Skeletal muscle cell (primary cell): Measurements from ENCODE around the gene MDH1.
A peak's percentile ranks its signal among the peaks of the same experiment; 100 is the strongest.
"Not testable (repeated sequence)": the region's sequence is repeated elsewhere in the genome, so short reads cannot be mapped to it uniquely, and the experiment has no call there.

Experiments
- DNase-seq: peaks from one replicate; pipeline ENCODE4 v3.0.0-alpha.2; 2010; ENCODE audit warnings: low read depth
- H3K4me3 ChIP-seq: 2 replicates; pipeline ENCODE4 v1.5.1; 2011; ENCODE audit warnings: low read depth, mild to moderate bottlenecking, control low read depth, low read length, moderate library complexity

MDH1 gene

GRCh38 chr2:63623763-63624162 lies 35.0 kb downstream of the MDH1 start:
- H3K4me3 ChIP-seq, DNase-seq: not testable (repeated sequence)

DNA sequence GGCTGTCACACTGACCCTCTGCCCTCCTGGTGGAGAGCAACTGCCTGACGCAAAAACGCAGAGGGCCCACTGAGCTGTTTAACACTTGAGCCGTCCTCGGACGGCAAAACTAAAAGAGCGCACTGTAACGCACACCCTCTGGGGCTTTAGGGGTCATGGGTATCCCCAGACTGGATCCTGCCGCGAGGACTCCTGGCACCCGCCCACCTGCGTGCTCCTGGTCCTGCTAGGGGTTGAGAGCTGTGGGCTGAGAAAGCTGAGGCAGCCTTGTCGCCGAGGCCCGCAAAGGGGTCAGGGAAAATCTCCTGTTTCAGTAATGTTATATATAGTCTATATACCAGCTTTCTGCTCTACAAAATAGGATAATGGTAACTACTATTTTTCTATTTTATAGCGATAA lies 39.1 kb downstream of the MDH1 start:
- H3K4me3 ChIP-seq = no peak overlapping the region

GRCh38 chr2:63628403-63628942 lies 39.7 kb downstream of the MDH1 start:
- H3K4me3 ChIP-seq = no peak overlapping the region
- DNase-seq = no peak

More for the DNA sequence above, 39.1 kb downstream of the MDH1 start:
- DNase-seq = no peak

GRCh38 chr2:63631501-63631900 lies 42.7 kb downstream of the MDH1 start:
- no peak for DNase-seq
- H3K4me3 ChIP-seq = no peak overlapping the region

GRCh38 chr2:63632382-63632781 lies 43.6 kb downstream of the MDH1 start:
- H3K4me3 ChIP-seq = no peak overlapping the region
- no peak for DNase-seq

GRCh38 chr2:63639344-63639743 lies 50.6 kb downstream of the MDH1 start:
- DNase-seq = no peak
- H3K4me3 ChIP-seq = no peak overlapping the region

- DNase-seq = no peak
- H3K4me3 ChIP-seq = no peak overlapping the region
These were observed 54.2 kb downstream of the MDH1 start for GRCh38 chr2:63642946-63643345.

- peak; percentile 49 for DNase-seq
These were observed 54.7 kb downstream of the MDH1 start for GRCh38 chr2:63643486-63643885.

DNA sequence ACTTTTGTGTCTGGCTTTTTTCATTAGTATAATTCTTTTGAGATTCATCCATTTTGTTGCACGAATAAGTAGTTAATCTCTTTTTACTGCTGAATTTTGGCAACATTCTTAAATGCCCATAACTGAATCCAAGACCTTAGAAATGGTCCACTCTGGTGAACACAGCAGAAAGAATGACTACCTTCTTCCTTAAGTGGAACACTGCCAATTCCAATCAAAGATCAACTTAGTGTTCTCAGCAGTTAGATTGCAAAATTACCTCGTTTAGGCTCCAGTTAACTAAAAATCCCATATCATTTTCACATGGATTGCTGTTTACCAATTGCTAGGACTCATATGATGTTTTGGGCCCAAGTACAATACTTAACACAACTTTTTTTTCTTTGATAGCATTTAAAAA lies 59.9 kb downstream of the MDH1 start:
- no peak for DNase-seq
- no peak overlapping the region for H3K4me3 ChIP-seq

More at GRCh38 chr2:63643486-63643885, 54.7 kb downstream of the MDH1 start:
- H3K4me3 ChIP-seq = no peak overlapping the region

- DNase-seq = peak; percentile 67
- no peak overlapping the region for H3K4me3 ChIP-seq
These were observed 61.1 kb downstream of the MDH1 start for GRCh38 chr2:63649829-63650228.

- DNase-seq = no peak
- no peak overlapping the region for H3K4me3 ChIP-seq
These were observed 62.0 kb downstream of the MDH1 start for GRCh38 chr2:63650756-63651155.

GRCh38 chr2:63651356-63651755 lies 62.6 kb downstream of the MDH1 start:
- H3K4me3 ChIP-seq = no peak overlapping the region
- no peak for DNase-seq

DNA sequence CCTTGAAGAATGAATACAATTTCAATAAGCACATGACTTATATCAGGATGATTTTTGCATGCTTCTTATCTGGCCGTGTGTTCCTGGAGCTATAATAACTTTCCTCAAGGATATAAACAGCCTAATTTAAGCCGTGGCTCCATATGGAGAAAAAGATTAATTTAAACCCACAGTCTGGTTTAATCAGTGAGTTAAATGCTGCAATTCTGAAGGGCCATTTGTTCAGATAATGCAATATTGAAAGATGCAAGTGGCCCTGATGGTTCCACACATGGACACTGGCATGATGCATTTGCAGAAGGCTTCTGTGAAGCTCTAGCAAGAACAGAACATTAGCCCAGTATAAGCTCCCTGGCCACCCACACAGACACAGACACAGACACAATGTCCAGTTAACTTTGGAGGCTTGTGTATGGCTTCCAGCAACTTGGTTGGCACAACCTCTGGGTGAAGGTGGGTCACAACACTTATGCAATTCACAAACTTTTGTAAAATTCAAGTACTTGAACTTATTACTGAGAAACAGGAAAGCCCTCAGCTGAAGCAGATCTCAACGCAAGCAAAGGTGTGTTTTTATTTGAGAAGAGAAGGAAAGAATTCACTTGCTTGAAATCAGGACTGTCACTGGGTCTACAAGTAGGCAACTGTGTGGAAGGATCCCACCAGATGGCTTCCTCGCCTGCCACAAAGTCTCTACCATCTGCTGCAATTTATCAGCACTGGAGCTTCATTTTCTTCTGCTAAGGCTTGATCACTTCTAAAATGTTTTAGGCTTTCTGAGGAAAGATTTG lies 63.3 kb downstream of the MDH1 start:
- no peak overlapping the region for H3K4me3 ChIP-seq
- DNase-seq = no peak

DNA sequence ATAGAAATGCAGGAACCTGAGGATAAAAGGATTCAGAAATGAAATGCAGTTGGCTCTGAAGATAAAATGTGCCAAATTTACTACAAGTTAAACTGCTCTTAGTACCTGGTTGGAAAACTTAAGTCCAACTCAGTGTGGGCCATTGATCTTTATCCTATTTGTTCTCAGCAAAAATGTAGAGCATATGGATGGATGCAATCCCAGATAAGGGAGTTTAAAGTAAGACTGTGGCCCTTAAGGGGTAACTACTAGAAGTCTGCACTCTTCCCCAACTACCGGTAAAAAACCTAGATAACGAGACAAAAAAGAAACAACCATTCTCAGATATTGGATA lies 63.9 kb downstream of the MDH1 start:
- DNase-seq = no peak
- no peak overlapping the region for H3K4me3 ChIP-seq

DNA sequence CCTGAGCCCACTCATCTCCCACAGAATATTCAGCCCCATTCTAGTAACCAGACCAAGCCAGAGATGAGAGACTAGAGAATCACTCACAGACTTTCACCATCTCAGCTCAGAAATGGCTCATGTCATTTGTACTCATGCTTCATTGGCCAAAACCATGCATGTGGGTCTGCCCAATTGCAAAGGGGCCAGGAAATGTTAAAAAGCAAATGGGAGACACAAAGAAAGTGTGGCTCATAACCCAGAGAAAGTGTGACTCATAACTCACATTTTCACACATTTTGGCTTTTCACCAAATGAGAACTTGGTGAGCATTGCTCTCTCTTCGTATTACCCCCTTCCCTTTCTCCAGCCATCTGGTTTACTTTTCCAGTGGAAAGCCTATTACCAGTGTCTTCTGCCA lies 66.2 kb downstream of the MDH1 start:
- DNase-seq = no peak
- no peak overlapping the region for H3K4me3 ChIP-seq
